ENCODE data around the gene GNGT2. TPM values are rescaled to one million over a fixed set of nuclear protein-coding genes. Genes with fewer than 3 reads are reported as not detected.
"Not testable (repeated sequence)": the region's sequence is repeated elsewhere in the genome, so short reads cannot be mapped to it uniquely, and the experiment has no call there.

Gene GNGT2
- total RNA-seq, 2 experiments from 2014 or later, result 13.3 to 32.6 TPM

GRCh38 chr17:49183341-49183740 is 27.0 kb downstream of the GNGT2 start:
- intact Hi-C loops (cut with micrococcal nuclease; ENCODE audit: unreplicated experiment), result no loop called here
- Histone ChIP-seq H3K4me1 (ENCODE audit: insufficient read depth, low read length, poor library complexity, severe bottlenecking) (peaks cover 6% of the 10 kb centered on the region), H3K9me2 (ENCODE audit: insufficient read depth, low read length) (no peaks in the 10 kb centered on the region), H2AFZ (ENCODE audit: low read length) (no peak overlapping the region), H3K4me2 (ENCODE audit: low read length) (no peak overlapping the region), H3K9me3 (ENCODE audit: low read length) (peaks cover 28% of the 10 kb centered on the region; the same call in 1 of the 2 replicates), H3K27ac (ENCODE audit: low read depth, low read length, poor library complexity, severe bottlenecking) (no peak overlapping the region), H3K79me2 (ENCODE audit: insufficient read depth, low read depth, low read length) (no peaks in the 10 kb centered on the region), H3K4me3 (ENCODE audit: low read depth, low read length, poor library complexity, severe bottlenecking) (no peak overlapping the region), H3K36me3 (ENCODE audit: insufficient read depth, low read length) (no peaks in the 10 kb centered on the region), H4K20me1 (ENCODE audit: insufficient read depth, low read length) (no peaks in the 10 kb centered on the region)
- ChIA-PET POLR2A (interaction anchor here (0.5 kb wide), 1 partner anchor 185 kb away, joined by 3 read pairs; no protein-coding TSS in a partner anchor), CTCF (ENCODE audit: unreplicated experiment) (interaction anchor here (0.8 kb wide), 1 partner anchor 48 kb away, joined by 3 read pairs; no protein-coding TSS in a partner anchor)
- no peak for DNase-seq (ENCODE audit: low spot score)
- TF ChIP-seq EZH2phosphoT487 (IDR thresholded peaks at IDR 0.05; ENCODE audit: borderline replicate concordance, low read depth, low read length) (no peak), CTCF (conservative IDR thresholded peaks at IDR 0.05; ENCODE audit: low read length) (no peak)
- BruUV-seq (replicated peaks), result no TSS peak

GRCh38 chr17:49180998-49181635 is 29.3 kb downstream of the GNGT2 start:
- POLR2A ChIA-PET, result no interaction called here
- peak; percentile 18 for DNase-seq (ENCODE audit: low spot score)
- Histone ChIP-seq H3K9me2 (ENCODE audit: insufficient read depth, low read length) (no peaks in the 10 kb centered on the region), H2AFZ (ENCODE audit: low read length) (0 out of 2 replicates have a peak overlapping the region, but pooled peaks have one; percentile 11), H3K4me3 (ENCODE audit: low read depth, low read length, poor library complexity, severe bottlenecking) (no peak overlapping the region), H3K27ac (ENCODE audit: low read depth, low read length, poor library complexity, severe bottlenecking) (no peak overlapping the region), H3K4me2 (ENCODE audit: low read length) (no peak overlapping the region), H3K4me1 (ENCODE audit: insufficient read depth, low read length, poor library complexity, severe bottlenecking) (peaks cover 6% of the 10 kb centered on the region), H3K79me2 (ENCODE audit: insufficient read depth, low read depth, low read length) (no peaks in the 10 kb centered on the region), H4K20me1 (ENCODE audit: insufficient read depth, low read length) (no peaks in the 10 kb centered on the region), H3K9me3 (ENCODE audit: low read length) (peaks cover 27% of the 10 kb centered on the region; the same call in 1 of the 2 replicates), H3K36me3 (ENCODE audit: insufficient read depth, low read length) (no peaks in the 10 kb centered on the region)
- TF ChIP-seq EZH2phosphoT487 (IDR thresholded peaks at IDR 0.05; ENCODE audit: borderline replicate concordance, low read depth, low read length), result no peak
- no peak for TF ChIP-seq CTCF (conservative IDR thresholded peaks at IDR 0.05; ENCODE audit: low read length)
- BruUV-seq (replicated peaks), result no TSS peak
- CTCF ChIA-PET (ENCODE audit: unreplicated experiment), result interaction anchor here (1.9 kb wide), 1 partner anchor 46 kb away, joined by 11 read pairs; no protein-coding TSS in a partner anchor
- intact Hi-C loops (cut with micrococcal nuclease; ENCODE audit: unreplicated experiment), result loop anchor here (1.0 to 2.0 kb wide), 2 partner anchors 46 to 110 kb away; no protein-coding TSS in a partner anchor

- ChIA-PET CTCF (ENCODE audit: unreplicated experiment) (interaction anchor here (1.9 kb wide), 1 partner anchor 46 kb away, joined by 11 read pairs; no protein-coding TSS in a partner anchor), POLR2A (interaction anchor here (0.7 kb wide), 1 partner anchor 13 kb away, joined by 3 read pairs; no protein-coding TSS in a partner anchor)
- Histone ChIP-seq H3K27ac (ENCODE audit: low read depth, low read length, poor library complexity, severe bottlenecking) (no peak overlapping the region), H3K4me3 (ENCODE audit: low read depth, low read length, poor library complexity, severe bottlenecking) (no peak overlapping the region), H3K9me2 (ENCODE audit: insufficient read depth, low read length) (no peaks in the 10 kb centered on the region), H3K79me2 (ENCODE audit: insufficient read depth, low read depth, low read length) (no peaks in the 10 kb centered on the region), H3K36me3 (ENCODE audit: insufficient read depth, low read length) (no peaks in the 10 kb centered on the region), H2AFZ (ENCODE audit: low read length) (0 out of 2 replicates have a peak overlapping the region, but pooled peaks have one; percentile 3), H4K20me1 (ENCODE audit: insufficient read depth, low read length) (no peaks in the 10 kb centered on the region), H3K4me1 (ENCODE audit: insufficient read depth, low read length, poor library complexity, severe bottlenecking) (peaks cover 6% of the 10 kb centered on the region), H3K4me2 (ENCODE audit: low read length) (no peak overlapping the region), H3K9me3 (ENCODE audit: low read length) (peaks cover 22% of the 10 kb centered on the region; the same call in 1 of the 2 replicates)
- no peak for TF ChIP-seq EZH2phosphoT487 (IDR thresholded peaks at IDR 0.05; ENCODE audit: borderline replicate concordance, low read depth, low read length)
- TF ChIP-seq CTCF (conservative IDR thresholded peaks at IDR 0.05; ENCODE audit: low read length), result peak; percentile 97
- intact Hi-C loops (cut with micrococcal nuclease; ENCODE audit: unreplicated experiment), result loop anchor here (1.0 to 2.0 kb wide), 2 partner anchors 47 to 110 kb away; no protein-coding TSS in a partner anchor
- no TSS peak for BruUV-seq (replicated peaks)
- DNase-seq (ENCODE audit: low spot score), result peak; percentile 65
Measured at GRCh38 chr17:49180303-49180702, 30.1 kb downstream of the GNGT2 start.

GRCh38 chr17:49175978-49176377 is 34.4 kb downstream of the GNGT2 start:
- H3K4me2 ChIP-seq (ENCODE audit: low read length); H3K27ac ChIP-seq (ENCODE audit: low read depth, low read length, poor library complexity, severe bottlenecking); H3K36me3 ChIP-seq (ENCODE audit: insufficient read depth, low read length); H3K9me3 ChIP-seq (ENCODE audit: low read length); BruUV-seq (replicated peaks); intact Hi-C loops (cut with micrococcal nuclease; ENCODE audit: unreplicated experiment); H3K9me2 ChIP-seq (ENCODE audit: insufficient read depth, low read length); H2AFZ ChIP-seq (ENCODE audit: low read length); H3K4me3 ChIP-seq (ENCODE audit: low read depth, low read length, poor library complexity, severe bottlenecking); H3K79me2 ChIP-seq (ENCODE audit: insufficient read depth, low read depth, low read length); H3K4me1 ChIP-seq (ENCODE audit: insufficient read depth, low read length, poor library complexity, severe bottlenecking); DNase-seq (ENCODE audit: low spot score); H4K20me1 ChIP-seq (ENCODE audit: insufficient read depth, low read length): not testable (repeated sequence)
- ChIA-PET POLR2A (interaction anchor here (0.6 kb wide), 1 partner anchor 81 kb away, joined by 5 read pairs; no protein-coding TSS in a partner anchor), CTCF (ENCODE audit: unreplicated experiment) (interaction anchor here (0.6 kb wide), 1 partner anchor 34 kb away, joined by 14 read pairs; the partner anchor contains the start of genes ABI3 and GNGT2)
